Activated CD4-positive, CD25-positive, alpha-beta regulatory T cell (primary cell): Measurements from ENCODE around the gene SOX5.
"Not testable (repeated sequence)": the region's sequence is repeated elsewhere in the genome, so short reads cannot be mapped to it uniquely, and the experiment has no call there.

Source experiments
- DNase-seq, 4 experiments: peaks; one replicate each; lab custom pipeline; 2025; lab: John Stamatoyannopoulos, UW

The SOX5 gene

GRCh38 chr12:23753628-23754365, 195.7 kb downstream of the SOX5 start:
- DNase-seq = no peak

DNA sequence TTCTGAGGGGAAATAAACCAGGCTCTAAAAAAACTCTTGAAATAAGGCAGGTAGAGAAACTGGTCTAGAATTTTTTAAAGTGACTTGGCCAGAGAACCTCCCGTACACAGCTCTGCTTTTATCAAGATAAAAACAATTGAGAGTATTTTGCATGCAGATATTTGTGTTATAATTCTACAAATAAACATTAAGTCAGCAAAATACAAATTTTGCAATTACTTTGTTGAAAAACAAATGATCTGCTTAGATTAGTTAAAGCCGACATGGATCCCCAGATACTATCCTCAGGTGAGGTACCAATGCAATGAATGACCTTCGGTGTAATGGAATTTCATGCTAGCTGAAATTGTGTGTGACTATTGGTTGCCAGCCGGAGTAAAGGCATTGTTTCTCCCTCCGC, 197.2 kb downstream of the SOX5 start:
- no peak for DNase-seq

DNA sequence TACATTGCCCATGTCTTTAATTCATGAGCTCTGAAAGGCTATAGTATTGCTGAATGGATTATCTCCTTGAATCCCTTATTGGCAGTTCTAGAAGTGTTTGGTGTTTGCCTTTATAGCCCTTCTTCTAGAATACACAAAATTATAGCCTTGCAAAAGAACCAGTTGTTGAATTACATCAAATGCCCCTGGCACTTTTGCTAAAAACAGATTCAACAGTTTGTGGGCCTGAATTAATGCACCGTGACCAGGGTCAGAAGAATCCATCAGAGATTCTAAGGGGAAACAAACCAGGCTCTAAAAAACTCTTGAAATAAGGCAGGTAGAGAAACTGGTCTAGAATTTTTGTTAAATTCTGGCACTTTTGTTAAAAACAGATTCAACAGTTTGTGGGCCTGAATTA, 197.8 kb downstream of the SOX5 start:
- DNase-seq = no peak

DNA sequence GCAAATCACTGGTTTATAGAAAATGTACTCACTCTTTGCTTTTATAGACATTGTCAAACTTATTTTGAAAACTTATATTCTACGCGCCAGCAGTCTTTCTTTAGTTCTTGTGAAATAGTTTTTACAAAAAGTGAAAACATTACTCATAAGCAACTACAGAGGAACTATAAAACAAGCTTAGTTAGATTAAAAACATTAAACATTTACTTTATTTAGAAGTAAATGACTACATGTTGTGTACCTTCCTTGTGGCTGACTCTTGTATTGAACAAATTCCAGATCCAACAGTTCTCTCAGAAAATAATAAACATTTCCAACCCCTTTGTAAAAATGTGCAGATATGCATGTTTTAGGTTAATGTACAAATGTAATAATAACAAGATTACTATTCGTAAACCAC, 198.5 kb downstream of the SOX5 start:
- no peak for DNase-seq

DNA sequence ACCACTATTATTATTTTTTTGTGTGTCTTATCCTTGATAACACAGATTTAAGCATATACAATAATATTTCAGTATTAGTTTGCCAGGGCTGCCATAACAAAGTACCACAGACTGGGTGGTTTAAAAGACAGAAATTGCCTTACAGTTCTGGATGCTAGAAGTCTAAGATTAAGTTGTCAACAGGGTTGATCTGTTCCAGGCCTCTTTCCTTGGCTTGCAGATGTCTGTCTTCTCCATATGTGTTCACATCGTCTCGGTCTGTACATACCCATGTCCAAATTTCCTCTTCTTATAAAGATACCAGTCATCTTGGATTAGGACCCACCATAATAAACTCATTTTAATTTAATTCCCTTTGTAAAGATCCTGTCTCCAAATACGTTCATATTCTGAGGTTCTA, 204.8 kb downstream of the SOX5 start:
- DNase-seq = no peak

GRCh38 chr12:23742574-23742973, 206.9 kb downstream of the SOX5 start:
- no peak for DNase-seq

DNA sequence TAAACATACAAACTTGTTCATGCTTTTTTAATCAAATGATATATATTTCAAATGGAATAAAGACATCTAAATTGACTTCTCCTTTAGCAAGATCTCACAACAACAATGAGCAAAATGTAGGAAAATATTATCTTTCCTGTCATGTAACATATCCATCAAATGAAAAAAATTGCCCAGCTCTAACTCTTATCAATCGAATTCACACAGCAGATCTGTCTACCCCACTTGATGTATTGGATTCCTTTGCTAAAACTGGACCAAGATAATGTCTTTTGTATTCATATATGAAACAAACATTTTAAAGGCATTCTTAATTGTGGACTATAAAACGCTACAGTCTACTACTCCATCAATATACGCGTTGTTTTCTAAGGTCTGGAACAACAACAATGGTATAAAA, 218.0 kb downstream of the SOX5 start:
- no peak for DNase-seq

DNA sequence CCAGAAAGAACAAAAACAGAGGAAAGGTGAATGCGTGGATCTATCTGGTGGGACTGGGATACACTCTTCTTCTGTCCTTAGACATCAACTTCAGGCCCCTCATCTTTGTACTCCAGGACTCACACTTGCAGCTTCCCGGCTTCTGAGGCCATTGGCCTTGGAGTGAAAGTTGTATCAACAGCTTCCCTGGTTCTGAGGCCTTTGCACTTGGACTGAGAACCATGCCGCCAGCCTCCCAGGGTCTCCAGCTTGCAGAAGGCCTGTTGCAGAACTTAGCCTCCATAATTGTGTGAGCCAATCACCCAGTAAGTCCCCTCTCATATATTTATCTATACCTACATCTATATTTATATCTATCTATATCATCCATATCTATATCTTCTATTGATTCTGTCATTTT, 218.4 kb downstream of the SOX5 start:
- DNase-seq = no peak

DNA sequence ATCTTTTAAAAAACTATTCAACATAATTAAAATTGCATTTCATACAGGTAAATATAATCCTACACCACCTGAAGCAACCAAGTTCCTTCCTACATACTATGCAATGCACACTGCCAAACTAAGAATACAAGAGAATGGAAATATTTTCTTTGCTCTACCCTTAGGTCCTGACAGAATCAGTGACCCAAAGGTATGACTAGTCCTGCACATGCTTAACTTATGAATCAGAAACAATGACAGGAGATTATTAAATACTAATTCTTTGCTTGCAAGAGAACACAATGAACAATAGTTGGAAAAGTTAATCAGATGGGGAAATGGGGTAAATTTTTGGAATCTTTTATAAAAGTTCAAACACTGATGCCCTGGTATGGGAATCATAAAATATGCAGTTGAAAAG, 220.1 kb downstream of the SOX5 start:
- no peak for DNase-seq

- DNase-seq = no peak
These were observed 222.8 kb downstream of the SOX5 start for GRCh38 chr12:23726646-23727045.

- no peak for DNase-seq
These were observed 226.8 kb downstream of the SOX5 start for GRCh38 chr12:23722655-23723054.

DNA sequence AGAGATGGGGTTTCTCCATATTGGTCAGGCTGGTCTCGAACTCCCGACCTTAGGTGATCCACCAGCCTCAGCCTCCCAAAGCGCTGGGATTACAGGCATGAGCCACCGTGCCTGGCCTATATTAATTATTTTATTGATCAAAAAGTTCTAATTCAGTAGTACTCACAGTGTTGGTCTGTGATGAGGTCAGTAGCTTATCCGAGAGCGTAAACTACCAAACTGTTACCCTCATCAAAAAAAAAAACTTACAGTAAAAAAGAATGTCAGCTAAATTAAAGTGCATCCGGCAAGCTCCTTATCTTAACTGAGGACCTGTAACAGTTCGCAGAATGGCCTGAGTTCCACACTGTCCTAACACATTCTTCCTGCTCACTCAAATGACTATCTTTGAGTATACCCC, 228.2 kb downstream of the SOX5 start:
- DNase-seq = no peak

DNA sequence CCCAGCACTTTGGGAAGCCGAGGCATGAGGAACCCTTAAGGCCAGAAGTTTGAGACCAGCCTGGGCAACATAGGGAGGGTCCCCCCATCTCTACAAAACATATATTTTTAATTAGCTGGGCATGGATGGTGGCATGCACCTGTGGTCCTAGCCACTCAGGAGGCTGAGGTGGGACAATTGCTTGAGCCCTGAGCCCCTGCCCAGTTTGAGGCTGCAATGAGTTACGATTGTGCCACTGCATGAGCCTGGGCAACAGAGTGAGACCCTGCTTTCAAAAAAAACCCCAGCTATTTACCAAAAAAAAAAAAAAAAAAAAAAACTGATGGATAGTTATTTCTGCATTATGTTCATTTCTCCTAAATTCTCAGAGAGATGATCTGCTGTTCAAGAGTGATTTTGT, 230.0 kb downstream of the SOX5 start:
- DNase-seq = no peak

GRCh38 chr12:23710361-23710760, 239.1 kb downstream of the SOX5 start:
- not testable (repeated sequence) for DNase-seq

DNA sequence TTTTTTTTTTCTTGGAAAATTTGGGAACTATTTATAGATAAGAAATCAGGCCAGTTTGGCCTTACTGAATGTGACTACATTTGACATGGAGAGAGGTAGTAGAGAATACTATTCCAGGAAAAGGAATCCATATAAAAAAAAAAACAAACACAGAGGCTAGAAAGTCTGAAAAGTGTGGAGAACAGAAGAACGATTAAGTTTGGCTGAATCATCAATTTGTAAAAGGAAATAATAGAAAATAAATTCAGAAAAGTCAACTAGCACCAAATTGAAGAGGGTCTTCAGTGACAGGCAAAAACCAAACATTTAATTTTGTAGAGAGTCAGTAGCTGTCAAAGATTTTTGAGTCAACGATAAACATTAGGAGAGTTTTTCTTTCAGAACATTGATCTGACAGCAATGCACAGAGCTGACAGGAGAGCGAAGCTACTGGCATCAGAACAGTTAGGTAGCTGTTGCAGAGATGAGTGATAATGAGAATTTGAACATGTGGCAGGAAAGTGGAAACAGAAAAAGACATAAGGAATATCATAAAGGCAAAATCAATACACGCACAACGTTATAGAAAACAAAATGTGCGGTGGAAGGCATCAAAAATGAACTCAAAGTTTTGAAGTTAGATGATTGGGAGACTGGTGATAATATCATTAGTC, 241.2 kb downstream of the SOX5 start:
- no peak for DNase-seq

GRCh38 chr12:23707270-23707669, 242.2 kb downstream of the SOX5 start:
- no peak for DNase-seq

- DNase-seq = no peak
These were observed 244.2 kb downstream of the SOX5 start for GRCh38 chr12:23704992-23705943.

- no peak for DNase-seq
These were observed 246.4 kb downstream of the SOX5 start for GRCh38 chr12:23703051-23703450.

DNA sequence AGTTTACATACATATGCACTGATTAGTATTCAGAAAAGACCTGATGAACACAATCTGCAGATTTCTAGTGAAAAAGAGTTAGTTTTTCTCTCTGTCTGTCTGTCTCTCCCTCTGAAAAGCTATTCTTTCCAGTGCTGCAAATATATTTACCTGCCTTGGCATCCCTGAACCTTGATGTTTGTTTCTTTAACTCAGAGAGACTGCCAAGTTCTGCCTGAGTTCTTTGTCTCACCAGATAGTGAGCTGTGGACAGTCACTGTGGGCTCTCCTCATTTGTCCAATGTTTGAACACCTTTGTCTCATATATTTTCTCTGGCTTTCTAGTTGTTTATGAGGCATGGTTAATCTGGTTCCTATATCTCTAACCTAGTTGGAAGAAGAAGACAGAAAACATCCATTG, 250.4 kb downstream of the SOX5 start:
- no peak for DNase-seq

- DNase-seq = no peak
These were observed 254.6 kb downstream of the SOX5 start for GRCh38 chr12:23694920-23695319.

- no peak for DNase-seq
These were observed 255.2 kb downstream of the SOX5 start for GRCh38 chr12:23694307-23694706.

- DNase-seq = no peak
These were observed 261.5 kb downstream of the SOX5 start for GRCh38 chr12:23687947-23688346.

- no peak for DNase-seq
These were observed 263.4 kb downstream of the SOX5 start for GRCh38 chr12:23686095-23686494.
